HepG2 (cell line): ENCODE results near the gene CDK1. TPM values are rescaled to one million over a fixed set of nuclear protein-coding genes. Genes with fewer than 3 reads are reported as not detected.
A peak's percentile ranks its signal among the peaks of the same experiment; 100 is the strongest.

ENCODE experiments used
- ARID2 ChIP-seq: sonication (generic); formaldehyde crosslinking; IDR thresholded peaks from 2 replicates; pipeline ENCODE4 v1.8.1; 2022; ENCODE audit warnings: mild to moderate bottlenecking, missing genetic modification reagents, borderline replicate concordance
- ETV6 ChIP-seq: sonication (generic); formaldehyde crosslinking; conservative IDR thresholded peaks from 2 replicates; pipeline ENCODE4 v1.4.0; 2020; ENCODE audit warnings: missing genetic modification reagents
- HNRNPH1 ChIP-seq: fragments of 200-400 bp; formaldehyde crosslinking; optimal IDR thresholded peaks from 2 replicates; pipeline ENCODE3; 2017; ENCODE audit warnings: mild to moderate bottlenecking, low read depth, low read length
- KDM6A ChIP-seq: IDR thresholded peaks from 2 replicates; pipeline ENCODE4 v1.6.1; 2016; ENCODE audit warnings: low read depth
- KLF11 ChIP-seq: IDR thresholded peaks from 2 replicates; pipeline ENCODE4 v1.6.1; 2016; ENCODE audit warnings: missing compliant biosample characterization
- MYPOP ChIP-seq: sonication (generic); formaldehyde crosslinking; IDR thresholded peaks from 2 replicates; pipeline ENCODE4 v1.8.1; 2023; ENCODE audit warnings: mild to moderate bottlenecking, moderate library complexity, missing genetic modification reagents
- PCBP2 ChIP-seq: fragments of 200-400 bp; formaldehyde crosslinking; optimal IDR thresholded peaks from 2 replicates; pipeline ENCODE3; 2018; ENCODE audit warnings: low read length, low read depth; ENCODE audit not compliant: poor library complexity, severe bottlenecking
- RFXANK ChIP-seq: IDR thresholded peaks from 2 replicates; pipeline ENCODE4 v1.6.1; 2016
- SNRNP70 ChIP-seq: fragments of 200-400 bp; formaldehyde crosslinking; IDR thresholded peaks from 2 replicates; pipeline ENCODE4 v1.6.1; 2017; ENCODE audit warnings: mild to moderate bottlenecking, low read depth, low read length, moderate library complexity
- SOX6 ChIP-seq, 2 experiments: fragments of 450-650 bp in 1 of 2; sonication (generic) in 1 of 2; formaldehyde crosslinking in 1 of 2; IDR thresholded peaks; 2 replicates each; pipeline versions ENCODE4 v1.4.0 to v1.6.1; 2017 to 2020; ENCODE audit warnings: antibody characterized with exemption in 1 of 2, mild to moderate bottlenecking in 1 of 2, missing genetic modification reagents in 1 of 2
- TGIF2 ChIP-seq: IDR thresholded peaks from 2 replicates; pipeline ENCODE4 v1.6.1; 2016; ENCODE audit warnings: control low read depth, missing compliant biosample characterization
- ZEB1 ChIP-seq: IDR thresholded peaks from 2 replicates; pipeline ENCODE4 v1.6.1; 2012; ENCODE audit warnings: mild to moderate bottlenecking, low read depth, inconsistent platforms; ENCODE audit not compliant: insufficient replicate concordance
- ZFYVE20 ChIP-seq: sonication (generic); formaldehyde crosslinking; IDR thresholded peaks from 2 replicates; pipeline ENCODE4 v1.8.0; 2023; ENCODE audit warnings: low read depth, mild to moderate bottlenecking, moderate library complexity, missing genetic modification reagents, borderline replicate concordance
- ZHX2 ChIP-seq, 2 experiments: sonication (generic) in 1 of 2; formaldehyde crosslinking in 1 of 2; IDR thresholded peaks; 2 replicates each; pipeline versions ENCODE4 v1.6.1 to v1.9.0; 2014 to 2022; ENCODE audit warnings: antibody characterized with exemption in 1 of 2, borderline replicate concordance in 1 of 2, inconsistent platforms in 1 of 2, low read depth in 1 of 2, missing genetic modification reagents in 1 of 2
- ZNF224 ChIP-seq: sonication (generic); formaldehyde crosslinking; IDR thresholded peaks from 2 replicates; pipeline ENCODE4 v1.5.0; 2020; ENCODE audit warnings: mild to moderate bottlenecking, missing genetic modification reagents
- ZNF557 ChIP-seq: sonication (generic); formaldehyde crosslinking; IDR thresholded peaks from 2 replicates; pipeline ENCODE4 v1.4.0; 2020; ENCODE audit warnings: missing genetic modification reagents
- ZNF687 ChIP-seq: sonication (generic); formaldehyde crosslinking; IDR thresholded peaks from 2 replicates; pipeline ENCODE4 v1.5.1; 2020; ENCODE audit warnings: mild to moderate bottlenecking, missing genetic modification reagents, moderate library complexity
- ZNF720 ChIP-seq: sonication (generic); formaldehyde crosslinking; IDR thresholded peaks from 2 replicates; pipeline ENCODE4 v1.4.0; 2020; ENCODE audit warnings: missing genetic modification reagents
- polyA plus RNA-seq, 8 experiments: library from polyadenylated mRNA; depleted of rRNA in 3 of 8; stranded (reverse) in 7 of 8; unstranded in 1 of 8; fragments of >200 nt; fragmentation: Illumina TruSeq in 4 of 8; extraction: Trizol in 4 of 8; gene quantifications; 2 replicates each; pipeline versions ENCODE4 v1.2.1 to v1.2.3, GENCODE V29; 2011 to 2016; ENCODE audit warnings: low read depth in 4 of 8, missing spikeins in 1 of 8, mixed read lengths in 1 of 8; ENCODE audit not compliant: insufficient read depth in 1 of 8
- total RNA-seq, 5 experiments: library from RNA; depleted of rRNA; stranded (reverse); fragments of >200 nt; fragmentation: Illumina TruSeq; extraction: Trizol; gene quantifications; 2 replicates each; pipeline ENCODE4 v1.2.3, GENCODE V29; 2016; ENCODE audit warnings: low read depth in 1 of 5

Gene CDK1
- total and polyA plus RNA-seq, 2 of the 13 experiments (the other 11 are each of a cell fraction or from before 2014, with no cell fraction given): 42.6 to 132 TPM

- no peak for TF ChIP-seq ZNF224 (CRISPR knock-in tag)
- no peak for TF ChIP-seq KDM6A (CRISPR knock-in tag)
- no peak for TF ChIP-seq HNRNPH1
- TF ChIP-seq ARID2: peak; percentile 93
- no peak for TF ChIP-seq ZNF557 (CRISPR knock-in tag)
- TF ChIP-seq TGIF2: peak; percentile 92; the same call in 1 of the 2 replicates
- no peak for TF ChIP-seq ZNF720 (CRISPR knock-in tag)
- TF ChIP-seq ZNF687: peak; percentile 76
- peak; percentile 10 for TF ChIP-seq ZEB1
- TF ChIP-seq ETV6: no peak
- no peak for TF ChIP-seq SNRNP70
- TF ChIP-seq ZFYVE20 (CRISPR knock-in tag): no peak
- no peak for TF ChIP-seq PCBP2
- TF ChIP-seq KLF11 (CRISPR knock-in tag): 0 out of 2 replicates have a peak, but pooled peaks have one; percentile 71
- TF ChIP-seq MYPOP (CRISPR knock-in tag): peak; percentile 80; the same call in 1 of the 2 replicates
- no peak for TF ChIP-seq RFXANK (CRISPR knock-in tag)
- TF ChIP-seq ZHX2 (IDR thresholded peaks at IDR 0.05; ENCODE audit: low read depth): no peak
- no peak for TF ChIP-seq ZHX2 (CRISPR knock-in tag; IDR thresholded peaks at IDR 0.05; ENCODE audit: borderline replicate concordance)
- no peak for TF ChIP-seq SOX6 (IDR thresholded peaks at IDR 0.05)
- TF ChIP-seq SOX6 (CRISPR knock-in tag; IDR thresholded peaks at IDR 0.05): no peak
These were observed at the start of gene CDK1 (continued) for GRCh38 chr10:60778214-60778970.
